ENCODE measurements around the gene ZSCAN25. TPM values are rescaled to one million over a fixed set of nuclear protein-coding genes. Genes with fewer than 3 reads are reported as not detected.
"Not testable (repeated sequence)": the region's sequence is repeated elsewhere in the genome, so short reads cannot be mapped to it uniquely, and the experiment has no call there.

ZSCAN25 gene
- total RNA-seq: 10 to 100 TPM; 29.7 to 30.1 TPM

- Mint-ChIP-seq H3K27me3 (no peaks in the 10 kb centered on the region), H3K4me3 (peak within 1 kb of the TSS; percentile 92), H3K9me3 (no peaks in the 10 kb centered on the region), H3K4me1 (peaks cover 51% of the 10 kb centered on the region), H3K27ac (peak within 1 kb of the TSS; percentile 95), H3K36me3 (peaks cover 42% of the 10 kb centered on the region)
- peak; percentile 89 for DNase-seq
Measured at GRCh38 chr7:99616359-99617191, at the start of gene ZSCAN25. Gene ZSCAN25, plus strand, starts transcription at chr7:99616946. Its CDS starts 2,661 bp downstream, at chr7:99619607.

- Mint-ChIP-seq H3K36me3 (peaks cover 43% of the 10 kb centered on the region), H3K4me1 (peaks cover 11% of the 10 kb centered on the region)
- not testable (repeated sequence) for H3K4me3 Mint-ChIP-seq, DNase-seq, H3K27me3 Mint-ChIP-seq, H3K9me3 Mint-ChIP-seq, H3K27ac Mint-ChIP-seq
Measured at GRCh38 chr7:99568770-99569169, 48.0 kb upstream of the ZSCAN25 start.

GRCh38 chr7:99571768-99572167, 45.0 kb upstream of the ZSCAN25 start:
- Mint-ChIP-seq H3K36me3 (peaks cover 28% of the 10 kb centered on the region), H3K9me3 (no peaks in the 10 kb centered on the region), H3K27me3 (no peaks in the 10 kb centered on the region), H3K27ac (no peak overlapping the region), H3K4me3 (no peak overlapping the region), H3K4me1 (no peaks in the 10 kb centered on the region)
- DNase-seq: no peak

- Mint-ChIP-seq H3K9me3 (no peaks in the 10 kb centered on the region), H3K4me3 (no peak overlapping the region), H3K4me1 (no peaks in the 10 kb centered on the region), H3K36me3 (peaks cover 28% of the 10 kb centered on the region), H3K27ac (no peak overlapping the region), H3K27me3 (no peaks in the 10 kb centered on the region)
- DNase-seq: no peak
Measured at GRCh38 chr7:99573257-99573656, 43.5 kb upstream of the ZSCAN25 start.

GRCh38 chr7:99576251-99576650, 40.5 kb upstream of the ZSCAN25 start:
- no peak overlapping the region for H3K27ac Mint-ChIP-seq

GRCh38 chr7:99579281-99579955, 37.3 kb upstream of the ZSCAN25 start:
- H3K27ac Mint-ChIP-seq: peak overlapping the region; percentile 85

More at GRCh38 chr7:99576251-99576650, 40.5 kb upstream of the ZSCAN25 start:
- Mint-ChIP-seq H3K4me3 (no peak overlapping the region), H3K36me3 (peaks cover 26% of the 10 kb centered on the region), H3K4me1 (peaks cover 13% of the 10 kb centered on the region), H3K9me3 (no peaks in the 10 kb centered on the region), H3K27me3 (no peaks in the 10 kb centered on the region)
- no peak for DNase-seq

GRCh38 chr7:99579956-99580777, 36.6 kb upstream of the ZSCAN25 start:
- peak overlapping the region; percentile 85 for H3K27ac Mint-ChIP-seq

More at GRCh38 chr7:99579281-99579955, 37.3 kb upstream of the ZSCAN25 start:
- DNase-seq: no peak
- Mint-ChIP-seq H3K9me3 (no peaks in the 10 kb centered on the region), H3K4me1 (peaks cover 13% of the 10 kb centered on the region), H3K36me3 (peaks cover 2% of the 10 kb centered on the region), H3K4me3 (peak overlapping the region; percentile 83), H3K27me3 (no peaks in the 10 kb centered on the region)

GRCh38 chr7:99580778-99581332, 35.9 kb upstream of the ZSCAN25 start:
- peak overlapping the region; percentile 85 for H3K27ac Mint-ChIP-seq
- H3K36me3 Mint-ChIP-seq, H3K27me3 Mint-ChIP-seq, DNase-seq, H3K9me3 Mint-ChIP-seq: not testable (repeated sequence)
- H3K4me1 Mint-ChIP-seq: peaks cover 13% of the 10 kb centered on the region
- peak overlapping the region; percentile 83 for H3K4me3 Mint-ChIP-seq

More at GRCh38 chr7:99579956-99580777, 36.6 kb upstream of the ZSCAN25 start:
- Mint-ChIP-seq H3K36me3 (peaks cover 2% of the 10 kb centered on the region), H3K4me1 (peaks cover 13% of the 10 kb centered on the region), H3K27me3 (no peaks in the 10 kb centered on the region), H3K9me3 (no peaks in the 10 kb centered on the region), H3K4me3 (peak overlapping the region; percentile 83)
- peak; percentile 67 for DNase-seq

- no peaks in the 10 kb centered on the region for H3K27me3 Mint-ChIP-seq
Measured at GRCh38 chr7:99588868-99589267, 27.9 kb upstream of the ZSCAN25 start.

GRCh38 chr7:99594948-99595745, 21.6 kb upstream of the ZSCAN25 start:
- Mint-ChIP-seq H3K4me3 (no peak overlapping the region), H3K27me3 (no peaks in the 10 kb centered on the region), H3K4me1 (no peaks in the 10 kb centered on the region), H3K9me3 (no peaks in the 10 kb centered on the region), H3K36me3 (no peaks in the 10 kb centered on the region), H3K27ac (no peak overlapping the region)
- DNase-seq: no peak

More at GRCh38 chr7:99588868-99589267, 27.9 kb upstream of the ZSCAN25 start:
- no peaks in the 10 kb centered on the region for H3K36me3 Mint-ChIP-seq
- H3K4me3 Mint-ChIP-seq: no peak overlapping the region
- H3K27ac Mint-ChIP-seq: no peak overlapping the region
- no peaks in the 10 kb centered on the region for H3K9me3 Mint-ChIP-seq
- no peaks in the 10 kb centered on the region for H3K4me1 Mint-ChIP-seq
- no peak for DNase-seq

- no peaks in the 10 kb centered on the region for H3K36me3 Mint-ChIP-seq
- no peak overlapping the region for H3K27ac Mint-ChIP-seq
- H3K27me3 Mint-ChIP-seq: no peaks in the 10 kb centered on the region
- H3K4me1 Mint-ChIP-seq: no peaks in the 10 kb centered on the region
- no peak overlapping the region for H3K4me3 Mint-ChIP-seq
- no peaks in the 10 kb centered on the region for H3K9me3 Mint-ChIP-seq
- no peak for DNase-seq
Measured at GRCh38 chr7:99596408-99596955, 20.3 kb upstream of the ZSCAN25 start.

- Mint-ChIP-seq H3K36me3 (no peaks in the 10 kb centered on the region), H3K9me3 (no peaks in the 10 kb centered on the region)
Measured at GRCh38 chr7:99597762-99598501, 18.8 kb upstream of the ZSCAN25 start, which contains the start of gene TMEM225B. Gene TMEM225B, plus strand, starts transcription at chr7:99598267. Its CDS starts 6,122 bp downstream, at chr7:99604389.

GRCh38 chr7:99599836-99600235, 16.9 kb upstream of the ZSCAN25 start:
- DNase-seq: no peak
- H3K4me3 Mint-ChIP-seq: no peak overlapping the region
- H3K4me1 Mint-ChIP-seq: peaks cover 6% of the 10 kb centered on the region

More at GRCh38 chr7:99597762-99598501, 18.8 kb upstream of the ZSCAN25 start, which contains the start of gene TMEM225B:
- peak; percentile 32 for DNase-seq
- H3K27ac Mint-ChIP-seq: no peak within 1 kb of the TSS
- H3K4me1 Mint-ChIP-seq: peaks cover 4% of the 10 kb centered on the region
- no peak within 1 kb of the TSS for H3K4me3 Mint-ChIP-seq
- no peaks in the 10 kb centered on the region for H3K27me3 Mint-ChIP-seq

More at GRCh38 chr7:99599836-99600235, 16.9 kb upstream of the ZSCAN25 start:
- H3K9me3 Mint-ChIP-seq: no peaks in the 10 kb centered on the region
- no peak overlapping the region for H3K27ac Mint-ChIP-seq
- H3K27me3 Mint-ChIP-seq: no peaks in the 10 kb centered on the region
- no peaks in the 10 kb centered on the region for H3K36me3 Mint-ChIP-seq
